ENCODE measurements around the gene ETS1.
"Not testable (repeated sequence)": the region's sequence is repeated elsewhere in the genome, so short reads cannot be mapped to it uniquely, and the experiment has no call there.

ETS1 gene

GRCh38 chr11:128451652-128452470, 135.5 kb downstream of the ETS1 start:
- Histone ChIP-seq H3K4me1 (no peaks in the 10 kb centered on the region), H3K4me3 (no peak overlapping the region), H3K27me3 (ENCODE audit: low read depth) (no peaks in the 10 kb centered on the region), H3K36me3 (replicated peaks) (no peaks in the 10 kb centered on the region), H3K9me3 (no peaks in the 10 kb centered on the region)
- DNase-seq (ENCODE audit: low spot score in 2 of 2): no peak
- in situ Hi-C loops (cut with MboI; ENCODE audit: low sequenced_read_pairs): no loop called here

- in situ Hi-C loops (cut with MboI; ENCODE audit: low sequenced_read_pairs): no loop called here
- H3K9me3 ChIP-seq: no peaks in the 10 kb centered on the region
- no peak overlapping the region for H3K4me3 ChIP-seq
- H3K36me3 ChIP-seq (replicated peaks): no peaks in the 10 kb centered on the region
- no peak for DNase-seq (ENCODE audit: low spot score in 2 of 2)
- H3K4me1 ChIP-seq: no peaks in the 10 kb centered on the region
- H3K27me3 ChIP-seq (ENCODE audit: low read depth): no peaks in the 10 kb centered on the region
These were observed 136.3 kb downstream of the ETS1 start for GRCh38 chr11:128450882-128451651.

- in situ Hi-C loops (cut with MboI; ENCODE audit: low sequenced_read_pairs): not testable (repeated sequence)
These were observed 136.9 kb downstream of the ETS1 start for GRCh38 chr11:128450425-128450824.

GRCh38 chr11:128448981-128449713, 138.2 kb downstream of the ETS1 start:
- in situ Hi-C loops (cut with MboI; ENCODE audit: low sequenced_read_pairs): no loop called here
- no peak overlapping the region for H3K4me3 ChIP-seq
- no peaks in the 10 kb centered on the region for H3K36me3 ChIP-seq (replicated peaks)
- H3K27me3 ChIP-seq (ENCODE audit: low read depth): no peaks in the 10 kb centered on the region
- no peak for DNase-seq (ENCODE audit: low spot score in 2 of 2)
- H3K9me3 ChIP-seq: no peaks in the 10 kb centered on the region
- H3K4me1 ChIP-seq: no peaks in the 10 kb centered on the region

More at GRCh38 chr11:128450425-128450824, 136.9 kb downstream of the ETS1 start:
- H3K27me3 ChIP-seq (ENCODE audit: low read depth); H3K9me3 ChIP-seq; H3K4me3 ChIP-seq; DNase-seq (ENCODE audit: low spot score in 2 of 2); H3K4me1 ChIP-seq; H3K36me3 ChIP-seq (replicated peaks): not testable (repeated sequence)

- no peak overlapping the region for H3K4me3 ChIP-seq
- in situ Hi-C loops (cut with MboI; ENCODE audit: low sequenced_read_pairs): no loop called here
- no peaks in the 10 kb centered on the region for H3K36me3 ChIP-seq (replicated peaks)
These were observed 139.0 kb downstream of the ETS1 start for GRCh38 chr11:128448200-128448886.

GRCh38 chr11:128447233-128447632, 140.1 kb downstream of the ETS1 start:
- H3K4me1 ChIP-seq: no peaks in the 10 kb centered on the region
- in situ Hi-C loops (cut with MboI; ENCODE audit: low sequenced_read_pairs): no loop called here
- no peaks in the 10 kb centered on the region for H3K36me3 ChIP-seq (replicated peaks)

More at GRCh38 chr11:128448200-128448886, 139.0 kb downstream of the ETS1 start:
- DNase-seq (ENCODE audit: low spot score in 2 of 2): no peak
- Histone ChIP-seq H3K27me3 (ENCODE audit: low read depth) (no peaks in the 10 kb centered on the region), H3K4me1 (no peaks in the 10 kb centered on the region), H3K9me3 (no peaks in the 10 kb centered on the region)

GRCh38 chr11:128445921-128446320, 141.4 kb downstream of the ETS1 start:
- in situ Hi-C loops (cut with MboI; ENCODE audit: low sequenced_read_pairs); H3K4me1 ChIP-seq; H3K9me3 ChIP-seq; H3K27me3 ChIP-seq (ENCODE audit: low read depth); H3K36me3 ChIP-seq (replicated peaks); H3K4me3 ChIP-seq; DNase-seq (ENCODE audit: low spot score in 2 of 2): not testable (repeated sequence)

More at GRCh38 chr11:128447233-128447632, 140.1 kb downstream of the ETS1 start:
- Histone ChIP-seq H3K27me3 (ENCODE audit: low read depth) (peaks cover under 1% of the 10 kb centered on the region; the same call in 1 of the 2 replicates), H3K4me3 (no peak overlapping the region), H3K9me3 (no peaks in the 10 kb centered on the region)
- no peak for DNase-seq (ENCODE audit: low spot score in 2 of 2)

GRCh38 chr11:128437136-128437535, 150.2 kb downstream of the ETS1 start:
- no peak for DNase-seq (ENCODE audit: low spot score in 2 of 2)
- H3K27me3 ChIP-seq (ENCODE audit: low read depth): peaks cover 4% of the 10 kb centered on the region; the same call in 1 of the 2 replicates
- no peak overlapping the region for H3K4me3 ChIP-seq
- no peaks in the 10 kb centered on the region for H3K4me1 ChIP-seq
- no peaks in the 10 kb centered on the region for H3K36me3 ChIP-seq (replicated peaks)
- in situ Hi-C loops (cut with MboI; ENCODE audit: low sequenced_read_pairs): no loop called here
- H3K9me3 ChIP-seq: no peaks in the 10 kb centered on the region

- Histone ChIP-seq H3K4me1 (no peaks in the 10 kb centered on the region), H3K4me3 (no peak overlapping the region), H3K27me3 (ENCODE audit: low read depth) (0 out of 2 replicates have a peak, but pooled peaks cover 2% of the 10 kb centered on the region), H3K36me3 (replicated peaks) (no peaks in the 10 kb centered on the region), H3K9me3 (no peaks in the 10 kb centered on the region)
- DNase-seq (ENCODE audit: low spot score in 2 of 2): no peak
- in situ Hi-C loops (cut with MboI; ENCODE audit: low sequenced_read_pairs): no loop called here
These were observed 152.5 kb downstream of the ETS1 start for GRCh38 chr11:128434818-128435217.

GRCh38 chr11:128434411-128434810, 152.9 kb downstream of the ETS1 start:
- H3K27me3 ChIP-seq (ENCODE audit: low read depth): 0 out of 2 replicates have a peak, but pooled peaks cover 2% of the 10 kb centered on the region

GRCh38 chr11:128432926-128433325, 154.4 kb downstream of the ETS1 start:
- Histone ChIP-seq H3K9me3 (no peaks in the 10 kb centered on the region), H3K4me1 (no peaks in the 10 kb centered on the region), H3K27me3 (ENCODE audit: low read depth) (no peaks in the 10 kb centered on the region), H3K4me3 (no peak overlapping the region), H3K36me3 (replicated peaks) (no peaks in the 10 kb centered on the region)
- in situ Hi-C loops (cut with MboI; ENCODE audit: low sequenced_read_pairs): no loop called here
- DNase-seq (ENCODE audit: low spot score in 2 of 2): no peak

More at GRCh38 chr11:128434411-128434810, 152.9 kb downstream of the ETS1 start:
- no peak for DNase-seq (ENCODE audit: low spot score in 2 of 2)
- Histone ChIP-seq H3K9me3 (no peaks in the 10 kb centered on the region), H3K4me3 (no peak overlapping the region), H3K36me3 (replicated peaks) (no peaks in the 10 kb centered on the region), H3K4me1 (no peaks in the 10 kb centered on the region)
- in situ Hi-C loops (cut with MboI; ENCODE audit: low sequenced_read_pairs): no loop called here

GRCh38 chr11:128431931-128432330, 155.4 kb downstream of the ETS1 start:
- no peak overlapping the region for H3K4me3 ChIP-seq
- H3K4me1 ChIP-seq: no peaks in the 10 kb centered on the region
- H3K27me3 ChIP-seq (ENCODE audit: low read depth): no peaks in the 10 kb centered on the region
- no peaks in the 10 kb centered on the region for H3K9me3 ChIP-seq
- H3K36me3 ChIP-seq (replicated peaks): no peaks in the 10 kb centered on the region
- in situ Hi-C loops (cut with MboI; ENCODE audit: low sequenced_read_pairs): no loop called here
- no peak for DNase-seq (ENCODE audit: low spot score in 2 of 2)

GRCh38 chr11:128428935-128429334, 158.4 kb downstream of the ETS1 start:
- no peaks in the 10 kb centered on the region for H3K4me1 ChIP-seq
- no peak for DNase-seq (ENCODE audit: low spot score in 2 of 2)
- no peak overlapping the region for H3K4me3 ChIP-seq
- no peaks in the 10 kb centered on the region for H3K36me3 ChIP-seq (replicated peaks)
- H3K27me3 ChIP-seq (ENCODE audit: low read depth): no peaks in the 10 kb centered on the region
- in situ Hi-C loops (cut with MboI; ENCODE audit: low sequenced_read_pairs): no loop called here
- H3K9me3 ChIP-seq: no peaks in the 10 kb centered on the region

All from HAP-1 (cell line).